22Rv1 (cell line): ENCODE measurements around the gene ONECUT3.

Experiments used
- CTCF ChIP-seq: fragments of 450-650 bp; IDR thresholded peaks from 2 replicates; pipeline ENCODE4 v1.5.1; 2017; ENCODE audit warnings: mild to moderate bottlenecking
- ZFX ChIP-seq: fragments of 450-650 bp; IDR thresholded peaks from 2 replicates; pipeline ENCODE4 v1.6.1; 2017; ENCODE audit warnings: antibody characterized with exemption, borderline replicate concordance

- no peak for TF ChIP-seq CTCF
- TF ChIP-seq ZFX: no peak
Measured at GRCh38 chr19:1758231-1758577, 4.9 kb downstream of the ONECUT3 start.
